LNCaP clone FGC (cell line): ENCODE measurements around the gene RHOT2.

Source experiments
- DNase-seq: peaks from one replicate; pipeline ENCODE4 v3.0.0-alpha.2; 2011; ENCODE audit warnings: low read depth
- H3K4me3 ChIP-seq: 2 replicates; pipeline ENCODE4 v1.5.1; 2011; ENCODE audit warnings: mild to moderate bottlenecking, low read depth, low read length, control low read depth
- TF ChIP-seq, protein P1 (sequence below): IDR thresholded peaks from 2 replicates; pipeline ENCODE4 v1.5.1; 2012; ENCODE audit warnings: mild to moderate bottlenecking; ENCODE audit not compliant: control insufficient read depth, insufficient read depth; ENCODE audit errors: extremely low read depth

Gene RHOT2

DNA sequence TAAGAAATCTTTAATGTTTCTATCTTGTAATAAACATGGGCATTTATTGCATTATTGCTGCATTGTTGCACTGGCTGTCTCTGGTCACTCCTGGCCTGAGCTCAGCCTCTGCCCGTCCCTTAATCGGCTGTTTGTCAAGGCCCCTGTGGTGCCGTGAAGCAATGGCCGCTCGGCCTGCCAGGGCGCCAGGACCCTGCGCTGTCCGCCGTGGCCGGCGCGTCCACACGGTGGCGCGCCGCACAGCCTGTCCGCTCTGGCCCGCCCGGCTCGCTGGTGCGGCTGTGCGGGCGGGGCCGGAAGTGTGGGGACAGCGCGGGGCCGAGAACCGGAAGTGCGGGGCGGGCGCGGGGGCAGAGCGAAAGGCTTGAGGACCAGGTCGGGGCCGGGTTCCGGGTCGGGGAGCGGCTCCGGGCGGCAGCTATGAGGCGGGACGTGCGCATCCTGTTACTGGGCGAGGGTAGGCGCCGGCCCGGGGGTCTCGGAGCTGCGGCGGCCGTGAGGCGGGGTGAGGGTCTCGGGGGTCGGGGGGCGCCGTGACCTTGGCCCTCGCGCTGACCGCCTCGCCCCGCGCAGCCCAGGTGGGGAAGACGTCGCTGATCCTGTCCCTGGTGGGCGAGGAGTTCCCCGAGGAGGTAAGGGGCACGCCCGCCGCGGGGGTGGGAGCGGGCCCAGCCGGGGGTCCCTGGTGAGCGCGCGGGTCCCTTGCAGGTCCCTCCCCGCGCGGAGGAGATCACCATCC is at the start of gene RHOT2:
Gene RHOT2, plus strand, starts transcription at position 353 of the 739 bp plus-strand sequence. Its CDS starts 68 bp downstream, at position 421.
- H3K4me3 ChIP-seq, result peak within 1 kb of the TSS; percentile 90
- TF ChIP-seq, protein P1, sequence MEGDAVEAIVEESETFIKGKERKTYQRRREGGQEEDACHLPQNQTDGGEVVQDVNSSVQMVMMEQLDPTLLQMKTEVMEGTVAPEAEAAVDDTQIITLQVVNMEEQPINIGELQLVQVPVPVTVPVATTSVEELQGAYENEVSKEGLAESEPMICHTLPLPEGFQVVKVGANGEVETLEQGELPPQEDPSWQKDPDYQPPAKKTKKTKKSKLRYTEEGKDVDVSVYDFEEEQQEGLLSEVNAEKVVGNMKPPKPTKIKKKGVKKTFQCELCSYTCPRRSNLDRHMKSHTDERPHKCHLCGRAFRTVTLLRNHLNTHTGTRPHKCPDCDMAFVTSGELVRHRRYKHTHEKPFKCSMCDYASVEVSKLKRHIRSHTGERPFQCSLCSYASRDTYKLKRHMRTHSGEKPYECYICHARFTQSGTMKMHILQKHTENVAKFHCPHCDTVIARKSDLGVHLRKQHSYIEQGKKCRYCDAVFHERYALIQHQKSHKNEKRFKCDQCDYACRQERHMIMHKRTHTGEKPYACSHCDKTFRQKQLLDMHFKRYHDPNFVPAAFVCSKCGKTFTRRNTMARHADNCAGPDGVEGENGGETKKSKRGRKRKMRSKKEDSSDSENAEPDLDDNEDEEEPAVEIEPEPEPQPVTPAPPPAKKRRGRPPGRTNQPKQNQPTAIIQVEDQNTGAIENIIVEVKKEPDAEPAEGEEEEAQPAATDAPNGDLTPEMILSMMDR, result peak; percentile 98
- DNase-seq, result peak; percentile 53

DNA sequence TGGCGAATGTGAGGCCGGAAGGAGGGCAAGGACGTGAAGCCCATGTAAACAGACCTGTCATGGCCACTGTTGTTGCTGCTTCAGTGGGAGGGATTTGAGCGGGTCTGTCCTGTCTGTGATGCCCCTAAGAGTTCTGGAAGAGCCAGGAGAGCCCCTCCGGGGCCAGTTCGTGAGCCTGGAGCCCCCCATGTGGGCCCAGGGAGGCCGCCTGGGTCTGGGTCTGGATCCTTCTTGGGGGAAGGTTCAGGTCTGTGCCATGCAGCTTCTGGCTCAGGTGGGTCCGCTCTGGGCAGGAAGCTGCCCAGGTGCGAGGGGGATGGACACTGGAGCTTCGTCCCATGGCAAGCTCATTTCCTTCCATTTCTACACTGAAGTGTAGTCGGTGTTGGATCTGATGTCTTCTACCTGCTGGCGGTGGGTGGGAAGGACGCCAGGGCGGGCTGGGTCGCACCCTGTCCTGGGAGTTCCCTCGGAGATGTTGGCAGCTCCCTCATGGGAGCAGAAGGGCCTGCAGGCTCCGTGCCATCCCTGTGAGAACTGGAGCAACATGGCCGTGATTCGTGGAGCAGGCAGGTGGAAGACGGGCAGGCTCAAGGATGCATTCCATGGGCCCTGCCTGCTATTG is 48.3 kb upstream of the RHOT2 start:
- TF ChIP-seq, protein P1, result no peak
- H3K4me3 ChIP-seq, result no peak overlapping the region
- no peak for DNase-seq

DNA sequence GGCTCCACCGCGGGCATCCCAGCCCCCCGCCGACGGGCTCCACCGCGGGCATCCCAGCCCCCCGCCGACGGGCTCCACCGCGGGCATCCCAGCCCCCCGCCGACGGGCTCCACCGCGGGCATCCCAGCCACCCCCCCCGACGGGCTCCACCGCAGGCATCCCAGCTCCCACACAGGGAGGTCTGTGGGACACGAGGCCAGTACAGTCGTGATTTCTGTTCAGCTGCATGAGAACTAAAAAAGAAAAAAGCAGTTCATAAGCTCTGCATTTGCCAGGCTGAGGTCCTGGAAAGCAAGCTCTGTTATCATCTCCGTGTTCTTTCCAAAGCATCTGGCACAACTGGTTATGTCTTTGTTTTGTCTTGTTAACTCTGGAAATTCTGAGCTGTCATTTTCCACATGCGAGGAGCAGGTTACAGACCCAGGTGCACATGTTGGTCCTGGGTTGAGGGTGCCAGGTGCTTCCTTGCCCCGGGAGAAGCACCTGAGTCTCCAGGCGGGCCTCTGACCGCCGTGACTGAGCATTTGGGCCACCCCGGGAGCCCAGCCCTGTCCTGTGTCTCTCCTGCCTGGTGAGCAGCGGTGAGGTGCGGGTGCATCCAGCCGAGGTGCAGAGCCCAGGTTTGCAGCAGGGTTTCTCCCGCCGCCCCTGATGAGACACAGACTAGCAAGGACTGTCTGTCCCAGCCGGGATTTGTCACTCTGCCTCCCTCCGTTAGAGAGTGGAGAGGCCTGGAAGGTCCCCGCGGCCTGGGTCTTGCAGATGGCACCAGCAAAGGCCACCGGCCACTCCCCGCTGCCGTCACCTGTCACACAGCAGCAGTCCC is 47.0 kb upstream of the RHOT2 start:
- TF ChIP-seq, protein P1, result no peak

DNA sequence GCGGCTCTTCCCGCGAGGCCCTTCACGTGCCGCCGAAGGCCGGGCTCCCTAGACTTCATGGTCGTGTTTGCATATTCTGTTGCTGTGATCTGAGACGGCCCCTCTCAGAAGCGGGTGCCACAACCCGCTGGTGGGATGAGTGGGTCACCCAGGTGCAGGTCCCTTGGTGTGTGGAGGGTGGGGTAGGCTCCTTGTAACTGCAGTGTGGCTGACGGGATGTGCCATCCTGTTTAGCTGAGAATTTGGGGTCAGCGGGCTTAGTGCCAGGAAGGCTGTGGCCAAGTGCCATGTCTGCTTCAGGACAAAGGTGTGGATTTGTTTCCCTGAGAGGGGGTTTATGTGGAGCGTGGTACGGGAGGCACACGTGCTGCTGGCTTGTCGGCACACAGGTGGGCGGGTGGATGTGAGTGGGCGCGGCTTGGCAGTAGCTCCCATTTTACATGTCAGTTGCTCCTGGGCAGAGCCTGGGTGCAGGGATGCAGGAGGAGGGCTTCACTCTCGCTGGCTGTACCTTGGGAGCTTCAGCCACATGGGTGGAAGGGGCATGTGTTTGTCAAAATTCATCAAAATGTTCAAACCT is 46.3 kb upstream of the RHOT2 start:
- H3K4me3 ChIP-seq, result no peak overlapping the region
- DNase-seq, result no peak
- TF ChIP-seq, protein P1, result no peak

More for the DNA sequence above, 47.0 kb upstream of the RHOT2 start:
- DNase-seq, result no peak
- no peak overlapping the region for H3K4me3 ChIP-seq

DNA sequence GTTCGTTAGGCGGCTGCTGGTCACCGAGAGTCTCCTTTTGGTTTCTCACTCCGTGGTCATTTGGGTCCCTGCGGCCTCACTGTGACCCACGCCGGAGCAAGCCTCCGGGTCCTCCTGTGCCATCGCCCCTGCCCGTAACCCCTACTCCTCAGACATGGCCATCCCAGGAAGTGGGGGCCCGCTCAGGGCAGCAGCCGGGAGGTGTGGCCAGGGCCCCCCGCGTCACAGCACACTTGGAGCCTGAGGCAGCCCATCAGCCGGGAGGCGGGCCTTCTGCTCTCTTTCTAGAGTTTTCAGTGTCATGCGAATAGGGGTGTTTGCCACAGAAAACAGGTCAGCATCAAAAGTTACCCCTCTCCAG is 45.0 kb upstream of the RHOT2 start:
- H3K4me3 ChIP-seq, result no peak overlapping the region
- TF ChIP-seq, protein P1, result no peak
- DNase-seq, result no peak

DNA sequence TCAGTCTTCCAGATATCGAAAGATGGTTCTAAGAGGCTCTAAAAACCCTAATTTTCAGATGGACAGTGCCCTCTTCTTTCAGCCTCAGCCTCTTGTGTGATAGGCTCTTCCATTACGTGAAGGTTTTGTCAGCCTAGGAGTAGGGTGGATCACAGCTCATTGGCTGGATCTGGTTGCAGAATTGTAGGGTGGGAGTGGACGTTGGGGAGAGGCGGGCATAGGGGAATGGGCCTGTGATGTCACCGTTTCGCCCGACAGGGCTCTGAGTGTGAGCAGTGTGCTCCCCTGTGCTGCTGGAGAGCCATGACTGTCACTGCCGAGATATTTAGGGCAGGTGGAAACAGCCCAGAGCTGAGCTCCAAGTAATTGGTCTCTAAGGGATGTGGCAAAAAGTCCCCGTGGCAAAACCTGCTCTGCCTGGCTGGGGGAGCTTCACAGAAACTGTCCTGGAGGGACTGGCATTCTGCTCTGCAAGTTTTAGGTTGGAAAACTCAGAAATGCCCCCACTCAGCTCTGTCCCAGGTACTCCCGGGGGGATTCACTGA is 43.3 kb upstream of the RHOT2 start:
- TF ChIP-seq, protein P1, result no peak
- DNase-seq, result no peak
- H3K4me3 ChIP-seq, result no peak overlapping the region
